Fibroblast of skin of left biceps (primary cell): Measurements from ENCODE around the gene MRTFB.
"Not testable (repeated sequence)": the region's sequence is repeated elsewhere in the genome, so short reads cannot be mapped to it uniquely, and the experiment has no call there.

ENCODE experiments used
- DNase-seq, 2 experiments: peaks; one replicate each; pipeline ENCODE4 v3.0.0-alpha.2; 2013; ENCODE audit warnings: low read depth in 2 of 2

MRTFB gene

GRCh38 chr16:14132696-14133048 lies 61.6 kb downstream of the MRTFB start:
- no peak for DNase-seq

GRCh38 chr16:14133907-14134306 lies 62.8 kb downstream of the MRTFB start:
- DNase-seq, result no peak

- no peak for DNase-seq
These were observed 64.6 kb downstream of the MRTFB start for GRCh38 chr16:14135704-14136103.

GRCh38 chr16:14139872-14140271 lies 68.8 kb downstream of the MRTFB start:
- no peak for DNase-seq

- DNase-seq, result no peak
These were observed 69.8 kb downstream of the MRTFB start for GRCh38 chr16:14140923-14141322.

- DNase-seq, result no peak
These were observed 75.3 kb downstream of the MRTFB start for GRCh38 chr16:14146445-14146844.

- no peak for DNase-seq
These were observed 76.9 kb downstream of the MRTFB start for GRCh38 chr16:14148016-14148415.

- DNase-seq, result no peak
These were observed 77.5 kb downstream of the MRTFB start for GRCh38 chr16:14148569-14148968.

GRCh38 chr16:14150796-14151195 lies 79.7 kb downstream of the MRTFB start:
- DNase-seq, result no peak

GRCh38 chr16:14151256-14152030 lies 80.3 kb downstream of the MRTFB start:
- peak in 1 of 2 experiments; percentile 12 for DNase-seq

GRCh38 chr16:14155572-14156190 lies 84.6 kb downstream of the MRTFB start:
- no peak for DNase-seq

- DNase-seq, result no peak
These were observed 94.0 kb downstream of the MRTFB start for GRCh38 chr16:14164916-14165662.

GRCh38 chr16:14168146-14168545 lies 97.0 kb downstream of the MRTFB start:
- no peak for DNase-seq

GRCh38 chr16:14172200-14172809 lies 101.2 kb downstream of the MRTFB start:
- DNase-seq, result no peak

- peak; percentile 44 to 45 for DNase-seq
These were observed 104.0 kb downstream of the MRTFB start for GRCh38 chr16:14175086-14175485.

- no peak for DNase-seq
These were observed 106.6 kb downstream of the MRTFB start for GRCh38 chr16:14177704-14178103.

GRCh38 chr16:14179116-14179515 lies 108.0 kb downstream of the MRTFB start:
- DNase-seq, result no peak

- DNase-seq, result no peak
These were observed 109.4 kb downstream of the MRTFB start for GRCh38 chr16:14180481-14180944.

- peak; percentile 86 to 88 for DNase-seq
These were observed 110.4 kb downstream of the MRTFB start for GRCh38 chr16:14181371-14182050.

- no peak for DNase-seq
These were observed 111.9 kb downstream of the MRTFB start for GRCh38 chr16:14182999-14183398.

- not testable (repeated sequence) for DNase-seq
These were observed 112.8 kb downstream of the MRTFB start for GRCh38 chr16:14183962-14184361.
